Endodermal cell (in vitro differentiated cells): ENCODE data around the gene MAP2K3. TPM values are rescaled to one million over a fixed set of nuclear protein-coding genes. Genes with fewer than 3 reads are reported as not detected.

Experiments
- DNase-seq: peaks from one replicate; pipeline ENCODE4 v3.0.0-alpha.2; 2017
- H3K27ac ChIP-seq: 2 replicates; pipeline ENCODE4 v1.5.1; 2013; ENCODE audit warnings: mild to moderate bottlenecking, low read depth, low read length, moderate library complexity
- H3K27me3 ChIP-seq: 2 replicates; pipeline ENCODE4 v1.6.1; 2013; ENCODE audit warnings: mild to moderate bottlenecking, low read length, moderate library complexity; ENCODE audit not compliant: insufficient read depth, control insufficient read depth, poor library complexity, severe bottlenecking
- H3K36me3 ChIP-seq: 2 replicates; pipeline ENCODE4 v1.7.0; 2013; ENCODE audit warnings: mild to moderate bottlenecking, low read length, moderate library complexity; ENCODE audit not compliant: control insufficient read depth, insufficient read depth
- H3K4me1 ChIP-seq: one replicate; pipeline ENCODE4 v1.7.0; 2013; ENCODE audit warnings: low read length; ENCODE audit not compliant: control insufficient read depth, insufficient read depth
- H3K4me3 ChIP-seq: 2 replicates; pipeline ENCODE4 v1.5.1; 2013; ENCODE audit warnings: mild to moderate bottlenecking, low read length, moderate library complexity
- H3K9ac ChIP-seq: 2 replicates; pipeline ENCODE4 v1.6.1; 2013; ENCODE audit warnings: mild to moderate bottlenecking, low read length, moderate library complexity; ENCODE audit not compliant: poor library complexity, severe bottlenecking; ENCODE audit errors: extremely low read depth
- H3K9me3 ChIP-seq: 2 replicates; pipeline ENCODE4 v1.6.1; 2013; ENCODE audit warnings: mild to moderate bottlenecking, low read length, moderate library complexity; ENCODE audit not compliant: control insufficient read depth
- H3K27ac Mint-ChIP-seq: 2 replicates; pipeline ENCODE4 v1.8.0; 2020; ENCODE audit warnings: mixed read lengths
- H3K27me3 Mint-ChIP-seq: 2 replicates; pipeline ENCODE4 v1.8.0; 2021; ENCODE audit warnings: mild to moderate bottlenecking, mixed read lengths; ENCODE audit not compliant: insufficient read depth
- H3K36me3 Mint-ChIP-seq: 2 replicates; pipeline ENCODE4 v1.8.0; 2020; ENCODE audit warnings: low read depth, mixed read lengths
- H3K4me1 Mint-ChIP-seq: 2 replicates; pipeline ENCODE4 v1.8.0; 2020; ENCODE audit warnings: mixed read lengths
- H3K4me3 Mint-ChIP-seq: 2 replicates; pipeline ENCODE4 v1.8.0; 2020; ENCODE audit warnings: mild to moderate bottlenecking, moderate library complexity, mixed read lengths
- H3K9me3 Mint-ChIP-seq: 2 replicates; pipeline ENCODE4 v1.8.0; 2020; ENCODE audit warnings: mild to moderate bottlenecking, mixed read lengths
- CTCF ChIP-seq: fragments of 200-600 bp; sonication (generic); conservative IDR thresholded peaks from 2 replicates; pipeline ENCODE4 v1.5.0; 2021; ENCODE audit warnings: antibody characterized with exemption, mild to moderate bottlenecking
- WGBS, 2 experiments: methylation state at CpG; one replicate each; pipeline versions ENCODE4 v1.1.5 to v1.1.7; 2013; ENCODE audit warnings: missing lambda C conversion rate in 2 of 2, mixed read lengths in 1 of 2; ENCODE audit not compliant: insufficient coverage in 1 of 2, insufficient read length in 1 of 2; 5-methylcytosine and 5-hydroxymethylcytosine counted together
- total RNA-seq, 2 donors: library from RNA; stranded (reverse); fragmentation: NEBNext Ultra II Directional in 1 of 2; extraction: Animal tissue kit (Norgen Biotek cat#: 25700) in 1 of 2; gene quantifications; 2 replicates in 1 of 2; 3 replicates in 1 of 2; pipeline ENCODE4 v1.2.1, GENCODE V29; 2021

The MAP2K3 gene
- total RNA-seq, 2 donors from 2014 or later = 31.6 to 37.6 TPM

- Histone ChIP-seq H3K27ac (no peak overlapping the region), H3K9ac (no peak overlapping the region), H3K4me1 (peaks cover 7% of the 10 kb centered on the region), H3K9me3 (no peaks in the 10 kb centered on the region), H3K4me3 (no peak overlapping the region), H3K36me3 (no peaks in the 10 kb centered on the region), H3K27me3 (peaks cover 18% of the 10 kb centered on the region)
- peaks cover 62% of the 10 kb centered on the region for H3K27me3 Mint-ChIP-seq
- H3K4me3 Mint-ChIP-seq = no peak overlapping the region
- no peaks in the 10 kb centered on the region for H3K9me3 Mint-ChIP-seq
- H3K27ac Mint-ChIP-seq = no peak overlapping the region
- H3K4me1 Mint-ChIP-seq = peaks cover 10% of the 10 kb centered on the region
- 94 to 96% methylated on average over 2 to 3 of the region's 3 CpGs for WGBS, 2 experiments
- no peak for TF ChIP-seq CTCF
- no peak for DNase-seq
- no peaks in the 10 kb centered on the region for H3K36me3 Mint-ChIP-seq
These were observed 7.2 kb upstream of the MAP2K3 start for GRCh38 chr17:21277332-21277731.

GRCh38 chr17:21278450-21279197, 5.9 kb upstream of the MAP2K3 start:
- Mint-ChIP-seq H3K4me1 (peaks cover 10% of the 10 kb centered on the region), H3K4me3 (no peak overlapping the region), H3K27me3 (peaks cover 68% of the 10 kb centered on the region), H3K36me3 (no peaks in the 10 kb centered on the region), H3K9me3 (no peaks in the 10 kb centered on the region), H3K27ac (no peak overlapping the region)
- Histone ChIP-seq H3K4me1 (peaks cover 7% of the 10 kb centered on the region), H3K4me3 (no peak overlapping the region), H3K9me3 (no peaks in the 10 kb centered on the region), H3K27ac (no peak overlapping the region), H3K27me3 (peaks cover 25% of the 10 kb centered on the region), H3K9ac (no peak overlapping the region), H3K36me3 (no peaks in the 10 kb centered on the region)
- WGBS, 2 experiments = 88 to 91% methylated on average over 6 to 8 of the region's 8 CpGs
- DNase-seq = no peak
- no peak for TF ChIP-seq CTCF

GRCh38 chr17:21279198-21279535, 5.3 kb upstream of the MAP2K3 start:
- Histone ChIP-seq H3K27me3 (peaks cover 26% of the 10 kb centered on the region), H3K9me3 (no peaks in the 10 kb centered on the region), H3K36me3 (no peaks in the 10 kb centered on the region), H3K4me3 (no peak overlapping the region), H3K4me1 (peaks cover 7% of the 10 kb centered on the region), H3K27ac (no peak overlapping the region), H3K9ac (no peak overlapping the region)
- no peak for DNase-seq
- Mint-ChIP-seq H3K9me3 (no peaks in the 10 kb centered on the region), H3K4me3 (no peak overlapping the region), H3K27ac (no peak overlapping the region), H3K4me1 (peaks cover 10% of the 10 kb centered on the region), H3K27me3 (peaks cover 69% of the 10 kb centered on the region), H3K36me3 (no peaks in the 10 kb centered on the region)
- TF ChIP-seq CTCF = no peak
- 86 to 90% methylated on average over 6 of the region's 6 CpGs for WGBS, 2 experiments
